Progenitor cell of endocrine pancreas (in vitro differentiated cells): ENCODE measurements around the gene APPL2. TPM values are rescaled to one million over a fixed set of nuclear protein-coding genes. Genes with fewer than 3 reads are reported as not detected.

Experiments used
- DNase-seq: peaks from one replicate; pipeline ENCODE4 v3.0.0; 2021; ENCODE audit warnings: low spot score; ENCODE audit not compliant: unreplicated experiment
- H3K27ac Mint-ChIP-seq: 2 replicates; pipeline ENCODE4 v1.8.0; 2021; ENCODE audit warnings: mild to moderate bottlenecking, moderate library complexity, mixed read lengths
- H3K27me3 Mint-ChIP-seq: 2 replicates; pipeline ENCODE4 v1.8.0; 2021; ENCODE audit warnings: mixed read lengths
- H3K36me3 Mint-ChIP-seq: 2 replicates; pipeline ENCODE4 v1.8.0; 2022; ENCODE audit warnings: mixed read lengths; ENCODE audit not compliant: insufficient read depth
- H3K4me1 Mint-ChIP-seq: 2 replicates; pipeline ENCODE4 v1.8.0; 2021; ENCODE audit warnings: low read depth, mixed read lengths
- H3K4me3 Mint-ChIP-seq: 2 replicates; pipeline ENCODE4 v1.8.0; 2021; ENCODE audit warnings: low read depth, mild to moderate bottlenecking, moderate library complexity, mixed read lengths
- H3K9me3 Mint-ChIP-seq: 2 replicates; pipeline ENCODE4 v1.8.0; 2021; ENCODE audit warnings: low read depth, mixed read lengths
- total RNA-seq: library from RNA; stranded (reverse); gene quantifications from 2 replicates; pipeline ENCODE4 v1.2.1, GENCODE V29; 2021
- TF ChIP-seq, protein P1 (sequence below): fragments of 200-600 bp; sonication (generic); IDR thresholded peaks from one replicate; pipeline ENCODE4 v1.5.0; 2021; ENCODE audit warnings: antibody characterized with exemption, mild to moderate bottlenecking; ENCODE audit not compliant: unreplicated experiment

APPL2 gene
- total RNA-seq, 1 donor from 2014 or later = 159 TPM

DNA sequence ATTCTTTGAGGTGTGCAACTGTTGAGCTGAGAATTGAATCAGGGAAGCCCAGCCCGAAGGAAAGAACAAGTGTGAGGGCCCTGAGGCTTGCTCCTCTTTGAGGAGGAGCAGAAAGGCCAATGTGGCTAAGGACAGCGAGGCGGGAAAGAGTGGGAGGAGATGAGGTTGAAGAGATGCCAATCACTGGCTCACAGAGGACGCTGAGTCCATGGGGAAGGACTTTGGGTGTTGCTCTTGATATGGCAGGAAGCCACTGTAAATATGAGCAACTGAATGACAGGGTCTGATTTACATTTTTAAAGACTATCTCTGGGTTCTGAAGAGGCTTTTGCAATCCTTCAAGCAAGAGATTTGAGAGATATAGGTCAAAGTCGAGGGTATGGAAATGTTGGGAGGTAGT is 3.3 kb upstream of the APPL2 start:
- Mint-ChIP-seq H3K27me3 (no peaks in the 10 kb centered on the region), H3K4me1 (peaks cover 10% of the 10 kb centered on the region), H3K27ac (no peak overlapping the region), H3K9me3 (no peaks in the 10 kb centered on the region), H3K4me3 (no peak overlapping the region), H3K36me3 (no peaks in the 10 kb centered on the region)
- DNase-seq = no peak
- TF ChIP-seq, protein P1, sequence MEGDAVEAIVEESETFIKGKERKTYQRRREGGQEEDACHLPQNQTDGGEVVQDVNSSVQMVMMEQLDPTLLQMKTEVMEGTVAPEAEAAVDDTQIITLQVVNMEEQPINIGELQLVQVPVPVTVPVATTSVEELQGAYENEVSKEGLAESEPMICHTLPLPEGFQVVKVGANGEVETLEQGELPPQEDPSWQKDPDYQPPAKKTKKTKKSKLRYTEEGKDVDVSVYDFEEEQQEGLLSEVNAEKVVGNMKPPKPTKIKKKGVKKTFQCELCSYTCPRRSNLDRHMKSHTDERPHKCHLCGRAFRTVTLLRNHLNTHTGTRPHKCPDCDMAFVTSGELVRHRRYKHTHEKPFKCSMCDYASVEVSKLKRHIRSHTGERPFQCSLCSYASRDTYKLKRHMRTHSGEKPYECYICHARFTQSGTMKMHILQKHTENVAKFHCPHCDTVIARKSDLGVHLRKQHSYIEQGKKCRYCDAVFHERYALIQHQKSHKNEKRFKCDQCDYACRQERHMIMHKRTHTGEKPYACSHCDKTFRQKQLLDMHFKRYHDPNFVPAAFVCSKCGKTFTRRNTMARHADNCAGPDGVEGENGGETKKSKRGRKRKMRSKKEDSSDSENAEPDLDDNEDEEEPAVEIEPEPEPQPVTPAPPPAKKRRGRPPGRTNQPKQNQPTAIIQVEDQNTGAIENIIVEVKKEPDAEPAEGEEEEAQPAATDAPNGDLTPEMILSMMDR = no peak

DNA sequence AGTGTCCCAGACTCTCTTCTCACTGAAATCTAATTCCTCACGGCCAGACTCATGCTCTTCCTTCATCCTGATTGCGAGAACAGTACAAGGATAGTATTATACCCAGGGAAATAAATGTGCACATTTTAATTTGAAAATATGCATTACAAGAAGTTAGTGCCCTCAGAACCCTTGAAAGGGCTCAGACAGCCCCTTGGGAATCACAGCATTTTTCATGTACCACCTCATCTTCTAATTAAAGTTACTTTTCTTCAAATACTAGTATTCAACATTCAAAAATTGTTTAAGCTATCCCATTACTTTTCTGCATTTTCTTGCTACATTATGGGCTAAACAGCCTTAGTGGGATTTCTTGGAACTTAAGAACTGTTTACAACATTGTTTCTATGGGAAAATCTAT is 1.7 kb upstream of the APPL2 start:
- Mint-ChIP-seq H3K4me1 (peaks cover 26% of the 10 kb centered on the region), H3K9me3 (no peaks in the 10 kb centered on the region), H3K36me3 (no peaks in the 10 kb centered on the region), H3K27me3 (no peaks in the 10 kb centered on the region), H3K4me3 (no peak overlapping the region), H3K27ac (no peak overlapping the region)
- TF ChIP-seq, protein P1 = no peak
- no peak for DNase-seq

DNA sequence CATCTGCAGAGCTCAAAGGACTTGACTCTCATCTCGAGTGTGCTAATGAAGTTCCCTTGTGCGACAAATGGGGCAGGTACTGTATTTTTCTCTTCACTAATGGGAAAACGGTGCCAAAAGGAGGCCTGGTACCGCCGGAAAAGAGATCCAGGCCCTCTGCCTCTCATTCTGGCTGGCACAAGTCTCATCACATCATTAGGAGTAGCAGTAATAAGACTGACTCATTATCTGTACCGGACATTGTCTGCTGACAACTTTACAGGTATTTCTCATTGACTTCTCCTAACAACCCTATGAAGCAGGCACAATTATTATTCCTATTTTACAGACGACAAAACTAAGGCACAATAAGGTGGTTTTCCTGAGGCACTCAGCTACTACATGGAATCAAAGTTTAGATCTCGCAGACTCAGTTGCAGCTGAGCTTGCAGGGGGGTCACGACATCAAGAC is 668 bp downstream of the APPL2 start:
- H3K4me3 Mint-ChIP-seq = peak overlapping the region; percentile 95
- H3K36me3 Mint-ChIP-seq = peaks cover 9% of the 10 kb centered on the region
- peaks cover 49% of the 10 kb centered on the region for H3K4me1 Mint-ChIP-seq
- TF ChIP-seq, protein P1 = no peak
- H3K27me3 Mint-ChIP-seq = no peaks in the 10 kb centered on the region
- H3K9me3 Mint-ChIP-seq = no peaks in the 10 kb centered on the region
- no peak for DNase-seq
- H3K27ac Mint-ChIP-seq = peak overlapping the region; percentile 93

DNA sequence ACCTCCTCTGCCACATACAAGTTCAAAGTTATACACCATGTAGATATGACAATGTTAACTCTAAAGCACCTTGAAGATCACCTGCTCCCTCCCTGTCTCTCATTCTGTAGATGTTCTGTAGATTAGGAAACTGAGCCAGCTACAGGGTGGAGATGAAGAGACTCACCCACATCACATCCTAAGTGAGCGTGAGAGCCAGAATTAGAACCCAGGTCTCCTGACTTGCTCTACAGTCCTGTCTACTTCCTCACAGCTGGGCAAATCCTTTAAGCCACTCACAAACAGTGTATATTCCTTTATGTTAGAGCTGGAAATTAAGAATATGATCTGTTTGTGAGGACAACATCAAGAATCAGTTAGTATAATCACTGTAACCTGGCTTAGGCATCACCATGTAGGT is 1.8 kb downstream of the APPL2 start:
- Mint-ChIP-seq H3K4me1 (peaks cover 56% of the 10 kb centered on the region), H3K36me3 (peaks cover 16% of the 10 kb centered on the region), H3K4me3 (peak overlapping the region; percentile 95), H3K9me3 (no peaks in the 10 kb centered on the region), H3K27ac (peak overlapping the region; percentile 93), H3K27me3 (no peaks in the 10 kb centered on the region)
- no peak for DNase-seq
- TF ChIP-seq, protein P1 = no peak

DNA sequence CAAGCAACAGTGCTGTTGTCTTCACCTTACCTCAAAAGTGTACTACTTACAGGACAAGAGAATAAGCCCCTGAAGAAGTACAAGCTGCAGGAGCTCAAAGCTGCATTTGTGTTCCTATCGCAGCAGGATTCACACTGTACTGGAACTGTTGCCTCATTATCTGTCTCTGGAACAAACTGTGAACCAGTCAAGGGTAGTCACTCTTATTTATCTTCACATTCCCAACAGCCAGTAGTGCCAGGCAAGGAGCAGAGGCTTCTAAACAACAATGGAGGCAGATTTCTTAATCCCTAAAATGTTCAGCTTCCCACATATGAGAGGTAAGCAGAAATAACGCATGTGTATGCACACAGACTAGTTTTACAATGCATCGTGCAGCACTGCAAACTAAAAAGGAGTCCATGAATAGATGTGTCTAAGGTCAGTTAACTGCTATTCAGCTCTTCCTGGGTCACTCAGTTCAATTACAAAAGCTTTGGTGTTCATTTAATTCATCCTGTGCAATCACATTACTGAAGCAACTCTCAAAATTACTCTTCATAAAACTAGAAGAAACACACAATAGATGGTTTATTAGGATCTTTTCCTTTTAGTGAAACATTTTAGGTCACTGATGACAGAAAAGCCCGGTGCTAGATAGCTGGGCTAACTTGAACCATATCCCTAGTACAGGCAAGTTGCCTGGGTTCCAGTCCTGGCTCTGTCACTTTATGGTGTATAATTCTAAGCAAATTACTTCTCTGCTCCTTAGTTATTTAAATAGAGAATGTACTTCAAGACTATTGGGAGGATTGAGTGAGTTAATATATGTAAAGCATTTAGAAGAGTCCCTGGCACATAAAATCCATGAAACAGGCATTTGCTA is 2.7 kb downstream of the APPL2 start:
- H3K36me3 Mint-ChIP-seq = peaks cover 23% of the 10 kb centered on the region
- no peaks in the 10 kb centered on the region for H3K9me3 Mint-ChIP-seq
- peak overlapping the region; percentile 93 for H3K27ac Mint-ChIP-seq
- H3K4me1 Mint-ChIP-seq = peaks cover 57% of the 10 kb centered on the region
- no peak for DNase-seq
- H3K4me3 Mint-ChIP-seq = peak overlapping the region; percentile 95
- H3K27me3 Mint-ChIP-seq = no peaks in the 10 kb centered on the region
- TF ChIP-seq, protein P1 = no peak
